Measurements from ENCODE around the gene NRIP1.
"Not testable (repeated sequence)": the region's sequence is repeated elsewhere in the genome, so short reads cannot be mapped to it uniquely, and the experiment has no call there.

The NRIP1 gene

GRCh38 chr21:15037095-15037899 lies 27.5 kb downstream of the NRIP1 start:
- no peak for DNase-seq

DNA sequence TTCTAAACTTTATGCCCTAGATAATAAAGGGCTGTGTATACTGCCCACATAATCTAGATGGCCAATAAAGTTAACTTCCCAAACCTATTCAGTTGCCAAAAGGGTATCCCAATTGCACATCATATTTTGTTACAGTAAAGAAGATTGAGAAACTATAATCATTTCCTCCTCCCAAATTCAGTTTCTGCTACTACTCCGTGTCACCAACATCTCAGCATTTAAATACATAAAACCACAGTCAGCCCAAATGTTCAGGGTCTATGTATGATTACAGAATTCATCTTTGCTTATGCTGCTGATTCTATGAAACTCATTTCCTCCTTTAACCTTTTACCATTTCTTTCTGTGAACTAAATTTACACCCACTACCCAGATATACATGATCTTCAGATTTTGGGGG lies 28.6 kb downstream of the NRIP1 start:
- no peak for DNase-seq

DNA sequence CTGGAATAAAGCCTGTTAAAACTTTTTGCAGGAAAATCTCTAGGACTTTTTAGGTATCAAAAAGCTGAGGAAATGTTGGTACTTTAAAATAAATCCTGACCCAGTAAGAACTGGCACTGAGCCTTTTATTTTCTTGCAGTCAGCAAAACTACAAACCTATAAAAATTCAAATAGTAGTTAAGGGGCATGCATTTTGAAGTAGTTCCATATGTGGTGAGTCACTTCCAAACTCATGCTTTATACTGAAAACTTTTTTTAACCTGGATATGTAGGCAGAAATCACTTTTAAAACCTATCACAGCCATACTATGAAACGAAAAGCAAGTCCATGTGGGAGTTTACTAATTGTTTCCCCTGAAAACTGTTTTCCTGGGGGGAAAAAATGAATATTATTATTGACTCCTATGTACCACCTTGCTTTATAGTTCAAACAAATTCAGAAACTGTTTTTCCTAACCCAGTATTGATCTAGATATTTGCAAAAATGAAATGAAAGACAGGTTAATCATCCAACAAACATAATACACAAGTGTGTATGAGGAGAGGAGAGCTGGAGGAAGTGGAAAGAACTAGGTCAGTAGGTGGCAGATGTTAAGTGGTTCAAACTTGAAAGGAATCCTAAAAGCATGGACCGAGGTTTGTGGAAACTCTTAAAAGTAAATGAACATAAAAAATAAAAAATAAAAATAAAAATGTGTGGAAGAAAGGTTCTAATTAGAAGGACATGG lies 30.5 kb downstream of the NRIP1 start:
- peak; percentile 19 for DNase-seq

DNA sequence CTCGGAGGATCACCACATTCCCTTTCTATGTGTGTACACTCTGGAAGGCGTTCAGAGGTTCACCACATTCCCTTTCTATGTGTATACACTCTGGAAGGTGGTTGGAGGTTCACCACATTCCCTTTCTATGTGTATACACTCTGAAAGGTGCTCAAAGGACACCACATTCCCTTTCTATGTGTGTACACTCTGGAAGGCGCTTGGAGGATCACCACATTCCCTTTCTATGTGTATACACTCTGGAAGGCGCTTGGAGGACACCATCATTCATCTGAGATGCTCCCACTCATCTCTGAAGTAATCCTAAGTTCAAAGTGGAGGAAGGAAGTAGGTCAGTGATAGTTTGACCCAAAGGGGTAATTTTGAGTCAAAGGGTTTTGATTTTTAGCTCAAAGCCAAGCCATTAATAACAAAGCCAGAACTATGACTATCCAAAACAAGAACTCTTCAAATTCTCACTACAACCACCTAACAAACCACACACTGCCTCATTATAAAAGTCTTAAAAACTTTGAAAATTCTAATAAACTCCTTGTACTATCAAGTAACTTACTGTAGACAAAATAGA lies 32.9 kb downstream of the NRIP1 start:
- peak; percentile 88 for DNase-seq

DNA sequence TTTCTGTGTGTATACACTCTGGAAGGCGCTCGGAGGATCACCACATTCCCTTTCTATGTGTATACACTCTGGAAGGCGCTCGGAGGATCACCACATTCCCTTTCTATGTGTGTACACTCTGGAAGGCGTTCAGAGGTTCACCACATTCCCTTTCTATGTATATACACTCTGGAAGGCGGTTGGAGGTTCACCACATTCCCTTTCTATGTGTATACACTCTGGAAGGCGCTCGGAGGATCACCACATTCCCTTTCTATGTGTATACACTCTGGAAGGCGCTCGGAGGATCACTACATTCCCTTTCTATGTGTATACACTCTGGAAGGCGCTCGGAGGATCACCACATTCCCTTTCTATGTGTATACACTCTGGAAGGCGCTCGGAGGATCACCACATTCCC lies 33.4 kb downstream of the NRIP1 start:
- DNase-seq = not testable (repeated sequence)

GRCh38 chr21:15030861-15031260 lies 33.9 kb downstream of the NRIP1 start:
- peak; percentile 54 for DNase-seq

DNA sequence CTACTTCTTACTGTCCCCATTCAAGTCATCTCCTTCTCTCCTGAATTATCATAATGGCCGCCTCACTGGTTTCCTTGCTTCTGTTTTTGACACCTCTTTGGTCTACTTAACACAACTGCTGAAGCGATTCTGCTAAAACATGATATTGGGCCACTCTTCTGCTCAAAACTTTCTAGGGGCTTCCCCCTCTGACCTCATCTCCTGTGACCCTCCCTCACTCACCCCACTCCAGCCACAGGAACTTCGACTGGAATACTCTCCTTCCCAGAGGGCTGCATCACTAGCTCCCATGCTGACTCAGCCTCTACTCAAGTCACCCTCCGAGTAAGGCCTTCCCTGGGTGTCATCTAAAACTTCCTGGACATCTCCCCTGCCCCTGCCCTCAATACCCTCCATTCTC lies 35.7 kb downstream of the NRIP1 start:
- no peak for DNase-seq

DNA sequence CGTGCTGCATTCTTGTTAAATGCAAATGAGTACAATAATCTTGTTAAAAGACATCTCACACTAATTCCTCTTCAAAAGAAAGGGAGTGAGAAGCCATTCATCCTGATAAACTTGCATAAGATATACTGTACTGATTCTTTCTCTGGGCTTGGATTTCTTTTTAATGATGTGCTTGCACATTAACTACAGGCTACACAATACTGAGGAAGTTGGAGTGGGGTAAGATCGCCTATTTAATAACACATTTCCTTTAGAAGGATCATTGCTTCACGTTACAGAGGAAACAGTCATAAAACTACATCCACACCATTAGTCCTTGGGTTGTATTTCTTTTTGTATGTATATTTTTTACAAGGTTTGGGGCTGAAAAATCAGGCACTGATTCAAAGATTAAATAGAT lies 36.6 kb downstream of the NRIP1 start:
- DNase-seq = no peak

GRCh38 chr21:15027056-15027455 lies 37.7 kb downstream of the NRIP1 start:
- DNase-seq = no peak

- no peak for DNase-seq
These were observed 38.4 kb downstream of the NRIP1 start for GRCh38 chr21:15026370-15026769.

DNA sequence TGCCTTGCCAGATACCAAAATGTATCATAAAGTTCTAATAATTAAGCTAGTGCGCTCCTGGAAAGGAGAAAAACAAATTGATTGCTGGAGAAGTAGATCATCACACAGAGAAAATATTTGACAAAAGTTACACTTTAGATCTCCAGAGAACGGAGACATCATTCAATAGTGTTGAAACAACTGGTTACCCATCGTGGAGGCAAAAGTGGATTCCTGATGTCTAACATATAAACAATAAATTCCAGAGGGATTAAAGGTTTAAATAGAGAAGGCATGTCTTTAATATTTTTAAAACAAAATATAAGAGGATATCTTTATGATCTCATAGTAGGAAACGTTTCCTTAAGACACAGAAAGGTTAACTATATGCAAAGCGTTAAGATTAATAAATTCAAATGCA lies 41.0 kb downstream of the NRIP1 start:
- no peak for DNase-seq

DNA sequence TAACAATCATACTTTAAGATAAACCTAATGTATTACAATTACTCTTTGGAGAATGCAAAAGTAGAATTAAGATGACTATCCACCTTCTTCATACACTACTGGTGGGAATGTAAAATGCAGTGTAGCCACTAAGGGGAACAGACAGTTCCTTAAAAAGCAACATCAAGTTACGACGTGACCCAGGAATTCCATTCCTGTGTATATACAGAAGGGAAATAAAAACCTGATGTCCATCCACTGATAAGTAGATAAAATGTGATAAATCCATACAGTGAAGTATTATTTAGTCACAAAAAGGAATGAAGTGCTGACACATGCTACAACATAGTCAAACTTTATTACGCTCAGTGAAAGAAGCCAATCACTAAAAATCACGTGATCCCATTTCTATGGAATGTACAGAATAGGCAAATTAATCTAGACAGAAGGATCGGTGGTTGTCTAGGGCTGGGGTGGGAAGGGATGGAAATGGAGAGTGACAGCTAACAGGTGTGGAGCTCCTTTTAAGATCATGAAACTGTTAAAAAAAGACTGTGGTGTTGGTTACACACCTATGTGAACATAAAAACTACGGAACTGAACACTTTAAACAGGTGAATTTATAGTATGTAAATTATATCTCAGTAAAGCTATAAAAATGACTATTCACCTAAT lies 42.1 kb downstream of the NRIP1 start:
- no peak for DNase-seq

GRCh38 chr21:15020797-15021196 lies 44.0 kb downstream of the NRIP1 start:
- DNase-seq = no peak

DNA sequence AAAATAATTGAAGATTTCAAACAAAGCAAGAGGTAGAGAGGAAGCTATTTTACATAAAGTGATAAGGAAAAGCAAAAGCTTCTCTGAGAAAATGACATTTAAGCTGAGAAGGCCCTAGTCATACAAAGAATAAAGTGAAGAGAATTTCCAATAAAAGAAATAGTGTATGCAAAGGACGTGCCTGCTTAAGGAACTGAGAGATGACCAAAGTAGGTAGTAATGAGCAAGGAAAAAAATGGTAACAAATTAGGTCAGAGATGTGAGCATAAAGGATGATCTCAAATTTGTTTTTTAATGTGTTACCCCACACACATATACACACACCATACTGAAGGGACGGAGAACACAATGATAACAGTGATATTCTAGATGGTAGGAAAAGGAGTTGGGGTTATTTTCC lies 46.4 kb downstream of the NRIP1 start:
- DNase-seq = no peak

- peak; percentile 86 for DNase-seq
These were observed 49.0 kb downstream of the NRIP1 start for GRCh38 chr21:15015622-15016471.

GRCh38 chr21:15014221-15014620 lies 50.6 kb downstream of the NRIP1 start:
- no peak for DNase-seq

DNA sequence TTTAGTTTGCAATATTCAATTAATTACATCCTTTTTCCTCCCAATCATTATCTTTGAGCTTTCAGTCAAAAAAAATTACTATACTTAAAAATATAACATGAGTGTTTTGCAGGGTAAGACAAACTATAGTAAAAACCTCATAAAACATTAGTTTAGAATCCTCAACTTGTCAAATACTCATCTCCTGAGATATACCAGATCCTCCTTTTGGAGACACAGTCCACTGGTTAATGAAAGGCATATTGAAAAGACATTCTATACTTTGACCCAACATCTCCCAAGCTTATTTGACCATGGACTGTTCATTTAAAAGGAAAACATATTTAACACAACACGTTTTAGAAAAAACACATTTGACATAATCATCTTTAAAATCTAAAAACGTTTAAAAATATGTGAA lies 52.8 kb downstream of the NRIP1 start:
- DNase-seq = no peak

DNA sequence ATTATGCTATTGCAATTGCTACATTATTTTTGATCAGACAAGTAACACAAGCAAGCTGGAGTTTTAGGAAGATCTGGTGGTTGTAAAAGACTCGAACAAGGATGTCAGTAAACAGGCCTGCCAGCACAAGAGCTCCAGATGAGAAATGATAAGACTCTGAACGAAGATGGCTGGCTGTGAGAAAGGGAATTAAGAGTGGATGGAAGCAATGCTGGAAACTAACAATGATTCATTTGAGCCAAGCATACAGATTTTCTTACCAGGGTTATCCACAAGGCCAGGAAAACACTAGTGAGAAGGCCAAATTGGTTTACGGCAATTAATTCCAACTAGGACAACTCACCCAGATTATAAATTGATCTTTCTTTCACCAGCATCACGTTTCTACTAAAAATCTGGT lies 54.2 kb downstream of the NRIP1 start:
- DNase-seq = no peak

GRCh38 chr21:15009837-15010363 lies 54.9 kb downstream of the NRIP1 start:
- DNase-seq = peak; percentile 88

DNA sequence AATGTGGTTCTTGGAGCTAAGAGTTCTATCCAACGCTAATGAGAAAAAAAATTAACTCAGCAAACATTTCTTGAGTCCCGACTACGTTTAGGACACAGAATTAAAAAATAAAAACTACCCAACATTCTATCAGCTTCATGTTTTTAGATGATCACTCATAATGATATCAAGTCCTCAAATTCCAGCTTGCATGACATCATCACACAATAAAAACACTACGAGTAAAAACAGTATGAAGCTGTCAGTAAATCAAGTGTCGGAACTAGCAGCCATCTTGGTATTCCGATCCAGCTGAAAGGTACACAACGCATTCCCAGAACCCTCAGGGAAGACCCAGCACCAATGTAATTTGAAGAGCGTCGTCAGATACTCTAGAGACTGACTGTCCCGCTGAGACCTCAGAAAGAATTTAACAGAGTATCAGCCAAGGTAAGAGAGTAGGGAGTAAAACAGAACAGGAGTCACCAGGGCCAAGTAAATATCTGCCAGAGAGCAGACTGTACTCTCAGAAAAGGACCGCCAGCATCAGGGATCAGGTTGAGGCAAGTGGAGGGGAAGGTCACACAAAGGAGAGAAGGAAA lies 57.0 kb downstream of the NRIP1 start:
- no peak for DNase-seq

- DNase-seq = no peak
These were observed 58.1 kb downstream of the NRIP1 start for GRCh38 chr21:15006594-15007230.
